ENCODE data around the gene KCTD16.

DNA sequence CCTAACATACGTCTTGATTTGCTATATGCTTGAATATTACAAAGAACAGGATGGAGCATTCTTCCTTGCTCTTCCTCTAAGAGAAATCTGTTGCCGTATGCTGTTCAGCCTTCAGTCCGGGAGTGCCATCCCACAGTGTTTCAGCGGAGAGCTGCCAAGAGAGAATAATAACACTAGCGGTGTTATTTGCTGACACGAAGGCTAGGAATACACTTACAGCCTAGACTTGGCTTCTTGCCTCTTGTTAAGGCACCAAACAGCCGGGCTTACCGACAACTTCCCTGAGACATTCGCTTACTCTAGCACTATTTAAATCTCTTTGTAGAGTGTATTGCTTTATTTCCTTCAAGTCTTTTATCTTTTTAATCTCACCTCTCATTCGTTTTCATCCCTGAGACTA, 31.4 kb downstream of the KCTD16 start:
- TF ChIP-seq, protein P1, sequence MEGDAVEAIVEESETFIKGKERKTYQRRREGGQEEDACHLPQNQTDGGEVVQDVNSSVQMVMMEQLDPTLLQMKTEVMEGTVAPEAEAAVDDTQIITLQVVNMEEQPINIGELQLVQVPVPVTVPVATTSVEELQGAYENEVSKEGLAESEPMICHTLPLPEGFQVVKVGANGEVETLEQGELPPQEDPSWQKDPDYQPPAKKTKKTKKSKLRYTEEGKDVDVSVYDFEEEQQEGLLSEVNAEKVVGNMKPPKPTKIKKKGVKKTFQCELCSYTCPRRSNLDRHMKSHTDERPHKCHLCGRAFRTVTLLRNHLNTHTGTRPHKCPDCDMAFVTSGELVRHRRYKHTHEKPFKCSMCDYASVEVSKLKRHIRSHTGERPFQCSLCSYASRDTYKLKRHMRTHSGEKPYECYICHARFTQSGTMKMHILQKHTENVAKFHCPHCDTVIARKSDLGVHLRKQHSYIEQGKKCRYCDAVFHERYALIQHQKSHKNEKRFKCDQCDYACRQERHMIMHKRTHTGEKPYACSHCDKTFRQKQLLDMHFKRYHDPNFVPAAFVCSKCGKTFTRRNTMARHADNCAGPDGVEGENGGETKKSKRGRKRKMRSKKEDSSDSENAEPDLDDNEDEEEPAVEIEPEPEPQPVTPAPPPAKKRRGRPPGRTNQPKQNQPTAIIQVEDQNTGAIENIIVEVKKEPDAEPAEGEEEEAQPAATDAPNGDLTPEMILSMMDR (IDR thresholded peaks at IDR 0.05 in 8 of 11, conservative IDR thresholded peaks at IDR 0.05 in 3 of 11), result no peak
- TF ChIP-seq POLR2AphosphoS5 (IDR thresholded peaks at IDR 0.05) (no peak), POLR2A (IDR thresholded peaks at IDR 0.05) (no peak)
